Gastrocnemius medialis (tissue), 4 donors: Measurements from ENCODE around the gene ILDR2.

Experiments used
- POLR2A ChIP-seq, 2 donors: fragments of 450-650 bp; IDR thresholded peaks; one replicate each; pipeline ENCODE4 v1.6.1; 2017; ENCODE audit warnings: antibody characterized with exemption in 2 of 2, mild to moderate bottlenecking in 2 of 2, moderate library complexity in 2 of 2
- TF ChIP-seq, protein P1 (sequence below), 5 experiments: fragments of 450-650 bp in 3 of 5; fragments of 200-600 bp in 2 of 5; sonication (generic) in 2 of 5; IDR thresholded peaks in 4 of 5; conservative IDR thresholded peaks in 1 of 5; 1 replicate in 4 of 5; 2 replicates in 1 of 5; pipeline ENCODE4 v1.5.1; 2016 to 2019; ENCODE audit warnings: antibody characterized with exemption in 5 of 5, mild to moderate bottlenecking in 3 of 5, moderate library complexity in 3 of 5

GRCh38 chr1:166900987-166901386 is 74.4 kb downstream of the ILDR2 start:
- TF ChIP-seq, protein P1, sequence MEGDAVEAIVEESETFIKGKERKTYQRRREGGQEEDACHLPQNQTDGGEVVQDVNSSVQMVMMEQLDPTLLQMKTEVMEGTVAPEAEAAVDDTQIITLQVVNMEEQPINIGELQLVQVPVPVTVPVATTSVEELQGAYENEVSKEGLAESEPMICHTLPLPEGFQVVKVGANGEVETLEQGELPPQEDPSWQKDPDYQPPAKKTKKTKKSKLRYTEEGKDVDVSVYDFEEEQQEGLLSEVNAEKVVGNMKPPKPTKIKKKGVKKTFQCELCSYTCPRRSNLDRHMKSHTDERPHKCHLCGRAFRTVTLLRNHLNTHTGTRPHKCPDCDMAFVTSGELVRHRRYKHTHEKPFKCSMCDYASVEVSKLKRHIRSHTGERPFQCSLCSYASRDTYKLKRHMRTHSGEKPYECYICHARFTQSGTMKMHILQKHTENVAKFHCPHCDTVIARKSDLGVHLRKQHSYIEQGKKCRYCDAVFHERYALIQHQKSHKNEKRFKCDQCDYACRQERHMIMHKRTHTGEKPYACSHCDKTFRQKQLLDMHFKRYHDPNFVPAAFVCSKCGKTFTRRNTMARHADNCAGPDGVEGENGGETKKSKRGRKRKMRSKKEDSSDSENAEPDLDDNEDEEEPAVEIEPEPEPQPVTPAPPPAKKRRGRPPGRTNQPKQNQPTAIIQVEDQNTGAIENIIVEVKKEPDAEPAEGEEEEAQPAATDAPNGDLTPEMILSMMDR (IDR thresholded peaks at IDR 0.05 in 4 of 5, conservative IDR thresholded peaks at IDR 0.05 in 1 of 5), result no peak
- no peak for TF ChIP-seq POLR2A (IDR thresholded peaks at IDR 0.05)
